Ishikawa (cell line): ENCODE measurements around the gene SLC15A1.

ENCODE experiments used
- CEBPB ChIP-seq: IDR thresholded peaks from 2 replicates; pipeline ENCODE4 v1.6.1; 2012
- CREB1 ChIP-seq: IDR thresholded peaks from 2 replicates; pipeline ENCODE4 v1.6.1; 2012; ENCODE audit warnings: low read depth
- EGR1 ChIP-seq: IDR thresholded peaks from 2 replicates; pipeline ENCODE4 v1.6.1; 2012
- EP300 ChIP-seq: IDR thresholded peaks from 2 replicates; pipeline ENCODE4 v1.6.1; 2012; ENCODE audit warnings: borderline replicate concordance
- FOXM1 ChIP-seq: IDR thresholded peaks from 2 replicates; pipeline ENCODE4 v1.6.1; 2012; ENCODE audit warnings: low read depth, borderline replicate concordance
- NFIC ChIP-seq: IDR thresholded peaks from 2 replicates; pipeline ENCODE4 v1.6.1; 2012
- RAD21 ChIP-seq: IDR thresholded peaks from 2 replicates; pipeline ENCODE4 v1.6.1; 2012; ENCODE audit warnings: low read depth
- REST ChIP-seq: IDR thresholded peaks from 2 replicates; pipeline ENCODE4 v1.6.1; 2012; ENCODE audit warnings: low read depth, mild to moderate bottlenecking
- TAF1 ChIP-seq: IDR thresholded peaks from 2 replicates; pipeline ENCODE4 v1.6.1; 2012; ENCODE audit warnings: low read depth, mild to moderate bottlenecking
- TCF12 ChIP-seq: IDR thresholded peaks from 2 replicates; pipeline ENCODE4 v1.6.1; 2012; ENCODE audit warnings: low read depth
- TEAD4 ChIP-seq: IDR thresholded peaks from 2 replicates; pipeline ENCODE4 v1.6.1; 2012
- USF1 ChIP-seq: IDR thresholded peaks from 2 replicates; pipeline ENCODE4 v1.6.1; 2012
- YY1 ChIP-seq: IDR thresholded peaks from 2 replicates; pipeline ENCODE4 v1.6.1; 2012; ENCODE audit warnings: low read depth
- ZBTB7A ChIP-seq: IDR thresholded peaks from 2 replicates; pipeline ENCODE4 v1.6.1; 2012; ENCODE audit warnings: low read depth
- TF ChIP-seq, protein P1 (sequence below): IDR thresholded peaks from 2 replicates; pipeline ENCODE4 v1.6.1; 2012

SLC15A1 gene

GRCh38 chr13:98719527-98720250, 32.8 kb downstream of the SLC15A1 start:
- TF ChIP-seq EP300 = no peak
- no peak for TF ChIP-seq REST
- no peak for TF ChIP-seq EGR1
- no peak for TF ChIP-seq TEAD4
- TF ChIP-seq NFIC = no peak
- TF ChIP-seq FOXM1 = no peak
- TF ChIP-seq, protein P1, sequence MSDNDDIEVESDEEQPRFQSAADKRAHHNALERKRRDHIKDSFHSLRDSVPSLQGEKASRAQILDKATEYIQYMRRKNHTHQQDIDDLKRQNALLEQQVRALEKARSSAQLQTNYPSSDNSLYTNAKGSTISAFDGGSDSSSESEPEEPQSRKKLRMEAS = no peak
- TF ChIP-seq RAD21 = no peak
- TF ChIP-seq CEBPB = no peak
- no peak for TF ChIP-seq TCF12
- no peak for TF ChIP-seq YY1
- no peak for TF ChIP-seq TAF1
- no peak for TF ChIP-seq USF1
- no peak for TF ChIP-seq ZBTB7A
- no peak for TF ChIP-seq CREB1

DNA sequence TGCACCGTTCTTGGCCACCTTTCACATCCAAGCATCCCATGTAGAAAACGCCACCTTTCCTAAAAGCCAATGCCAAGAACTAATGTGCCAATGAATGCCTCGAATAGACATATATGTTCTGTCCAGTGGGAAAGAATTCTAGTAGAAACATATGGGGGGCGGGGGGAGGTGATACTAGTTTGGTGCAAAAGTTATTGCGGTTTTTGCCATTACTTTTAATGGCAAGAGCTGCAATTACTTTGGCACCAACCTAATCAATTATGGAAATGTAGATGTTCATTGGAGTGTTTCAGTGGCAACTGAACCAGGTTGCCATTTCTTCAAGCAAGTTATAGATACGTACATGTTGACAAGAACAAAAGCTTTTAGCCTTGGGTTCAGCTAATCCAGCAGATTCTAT, 34.6 kb downstream of the SLC15A1 start:
- TF ChIP-seq FOXM1 (no peak), RAD21 (no peak), TEAD4 (no peak), NFIC (no peak), ZBTB7A (no peak), REST (no peak), EP300 (no peak), TCF12 (no peak), YY1 (no peak), TAF1 (no peak), EGR1 (no peak), CREB1 (no peak), USF1 (no peak), CEBPB (no peak)
- TF ChIP-seq, protein P1 = no peak

- TF ChIP-seq TAF1 (no peak), REST (no peak), NFIC (no peak), CEBPB (no peak), TCF12 (no peak), EP300 (no peak), RAD21 (no peak), FOXM1 (no peak), ZBTB7A (no peak), TEAD4 (no peak), YY1 (no peak), EGR1 (no peak), CREB1 (no peak), USF1 (no peak)
- TF ChIP-seq, protein P1 = no peak
Measured at GRCh38 chr13:98717256-98717655, 35.2 kb downstream of the SLC15A1 start.

GRCh38 chr13:98710521-98710920, 42.0 kb downstream of the SLC15A1 start:
- TF ChIP-seq, protein P1 = no peak
- no peak for TF ChIP-seq TAF1
- no peak for TF ChIP-seq CREB1
- TF ChIP-seq ZBTB7A = no peak
- no peak for TF ChIP-seq EGR1
- TF ChIP-seq TEAD4 = no peak
- TF ChIP-seq RAD21 = no peak
